Ovary (tissue), 3 donors: Measurements from ENCODE around the gene MLXIPL.

Source experiments
- POLR2A ChIP-seq: fragments of 450-650 bp; IDR thresholded peaks from one replicate; pipeline ENCODE4 v1.6.1; 2017; ENCODE audit warnings: antibody characterized with exemption, mild to moderate bottlenecking, moderate library complexity
- TF ChIP-seq, protein P1 (sequence below), 3 donors: fragments of 450-650 bp in 2 of 3; fragments of 200-600 bp in 1 of 3; IDR thresholded peaks; one replicate each; pipeline versions ENCODE4 v1.5.1 to v1.8.0; 2016 to 2022; ENCODE audit warnings: antibody characterized with exemption in 3 of 3, mild to moderate bottlenecking in 1 of 3
- donor health status: DM: no; HTN: no; CAD: no.

DNA sequence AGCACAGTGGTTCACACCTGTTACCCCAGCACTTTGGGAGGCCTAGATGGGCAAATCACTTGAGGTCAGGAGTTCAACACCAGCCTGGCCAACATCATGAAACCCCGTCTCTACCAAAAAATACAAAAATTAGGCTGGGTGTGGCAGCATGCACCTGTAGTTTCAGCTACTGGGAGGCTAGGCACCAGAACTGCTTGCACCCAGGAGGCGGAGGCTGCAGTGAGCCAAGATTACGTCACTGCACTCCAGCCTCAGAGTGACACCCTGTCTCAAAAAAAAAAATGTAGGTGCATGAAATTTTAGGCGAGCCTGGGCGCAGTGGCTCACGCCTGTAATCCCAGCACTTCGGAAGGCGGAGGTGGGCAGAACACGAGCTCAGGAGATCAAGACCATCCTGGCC is 76.5 kb downstream of the MLXIPL start:
- TF ChIP-seq, protein P1, sequence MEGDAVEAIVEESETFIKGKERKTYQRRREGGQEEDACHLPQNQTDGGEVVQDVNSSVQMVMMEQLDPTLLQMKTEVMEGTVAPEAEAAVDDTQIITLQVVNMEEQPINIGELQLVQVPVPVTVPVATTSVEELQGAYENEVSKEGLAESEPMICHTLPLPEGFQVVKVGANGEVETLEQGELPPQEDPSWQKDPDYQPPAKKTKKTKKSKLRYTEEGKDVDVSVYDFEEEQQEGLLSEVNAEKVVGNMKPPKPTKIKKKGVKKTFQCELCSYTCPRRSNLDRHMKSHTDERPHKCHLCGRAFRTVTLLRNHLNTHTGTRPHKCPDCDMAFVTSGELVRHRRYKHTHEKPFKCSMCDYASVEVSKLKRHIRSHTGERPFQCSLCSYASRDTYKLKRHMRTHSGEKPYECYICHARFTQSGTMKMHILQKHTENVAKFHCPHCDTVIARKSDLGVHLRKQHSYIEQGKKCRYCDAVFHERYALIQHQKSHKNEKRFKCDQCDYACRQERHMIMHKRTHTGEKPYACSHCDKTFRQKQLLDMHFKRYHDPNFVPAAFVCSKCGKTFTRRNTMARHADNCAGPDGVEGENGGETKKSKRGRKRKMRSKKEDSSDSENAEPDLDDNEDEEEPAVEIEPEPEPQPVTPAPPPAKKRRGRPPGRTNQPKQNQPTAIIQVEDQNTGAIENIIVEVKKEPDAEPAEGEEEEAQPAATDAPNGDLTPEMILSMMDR (IDR thresholded peaks at IDR 0.05), result no peak
- no peak for TF ChIP-seq POLR2A
